Caco-2 (cell line): ENCODE data around the gene TIFAB. TPM values are rescaled to one million over a fixed set of nuclear protein-coding genes. Genes with fewer than 3 reads are reported as not detected.

Experiments used
- BruUV-seq: library from RNA; stranded (reverse); fragments of 400-500 nt; replicated peaks from 2 replicates; lab custom pipeline; 2021; lab: Mats Ljungman, UMichigan
- CTCF ChIA-PET: fragments of 300-600 bp; sonication (Branson Sonifier 250); formaldehyde crosslinking; loops from one replicate; lab custom pipeline; 2022; ENCODE audit warnings: antibody characterized with exemption; lab: Charles Lee
- POLR2A ChIA-PET: fragments of 300-600 bp; sonication (Branson Sonifier 250); formaldehyde crosslinking; loops from one replicate; lab custom pipeline; 2022; ENCODE audit warnings: antibody characterized with exemption; lab: Charles Lee
- DNase-seq, 2 experiments: peaks; one replicate each; pipeline versions ENCODE4 v3.0.0 to v3.0.0-alpha.2; 2020 to 2022
- H3K27me3 ChIP-seq: replicated peaks from 2 replicates; pipeline ENCODE4 v1.6.0; 2011; ENCODE audit warnings: low read length; ENCODE audit not compliant: control insufficient read depth, insufficient read depth
- H3K36me3 ChIP-seq: 2 replicates; pipeline ENCODE4 v1.5.1; 2011; ENCODE audit warnings: low read length; ENCODE audit not compliant: control insufficient read depth, insufficient read depth
- H3K4me1 ChIP-seq: fragments of 250-450 bp; sonication (Bioruptor Pico); 2 replicates; pipeline ENCODE4 v1.5.1; 2020; ENCODE audit warnings: mild to moderate bottlenecking
- H3K4me3 ChIP-seq: 2 replicates; pipeline ENCODE4 v1.5.1; 2011; ENCODE audit warnings: low read depth, mild to moderate bottlenecking, control low read depth, low read length
- H3K9me3 ChIP-seq: fragments of 250-450 bp; sonication (Bioruptor Pico); 2 replicates; pipeline ENCODE4 v1.5.1; 2020; ENCODE audit warnings: mild to moderate bottlenecking, moderate library complexity
- H3K27ac Mint-ChIP-seq: one replicate; pipeline ENCODE4 v1.8.0; 2022; ENCODE audit warnings: mixed read lengths; ENCODE audit not compliant: unreplicated experiment
- H3K27me3 Mint-ChIP-seq: one replicate; pipeline ENCODE4 v1.8.0; 2022; ENCODE audit warnings: mixed read lengths; ENCODE audit not compliant: insufficient read depth, unreplicated experiment
- H3K36me3 Mint-ChIP-seq: one replicate; pipeline ENCODE4 v1.8.0; 2022; ENCODE audit warnings: mild to moderate bottlenecking, mixed read lengths; ENCODE audit not compliant: insufficient read depth, unreplicated experiment
- H3K4me1 Mint-ChIP-seq: one replicate; pipeline ENCODE4 v1.8.0; 2022; ENCODE audit warnings: low read depth, mixed read lengths; ENCODE audit not compliant: unreplicated experiment
- H3K4me3 Mint-ChIP-seq: one replicate; pipeline ENCODE4 v1.8.0; 2022; ENCODE audit warnings: mild to moderate bottlenecking, moderate library complexity, mixed read lengths; ENCODE audit not compliant: unreplicated experiment
- H3K9me3 Mint-ChIP-seq: one replicate; pipeline ENCODE4 v1.8.0; 2022; ENCODE audit warnings: mixed read lengths; ENCODE audit not compliant: unreplicated experiment
- intact Hi-C: fragments of 100-400 bp; cut with micrococcal nuclease; formaldehyde crosslinking; loops from one replicate; pipeline ENCODE4 v1.10.0; 2022; ENCODE audit not compliant: unreplicated experiment
- total RNA-seq: library from RNA; stranded (reverse); gene quantifications from 2 replicates; pipeline ENCODE4 v1.2.3, GENCODE V29; 2022
- TF ChIP-seq, protein P1 (sequence below), 2 experiments: fragments of 200-600 bp in 1 of 2; IDR thresholded peaks; 1 replicate in 1 of 2; 2 replicates in 1 of 2; pipeline versions ENCODE4 v1.5.1 to v1.8.0; 2011 to 2022; ENCODE audit warnings: antibody characterized with exemption in 1 of 2, control low read depth in 1 of 2, inconsistent platforms in 1 of 2, low read depth in 1 of 2, low read length in 1 of 2, mild to moderate bottlenecking in 1 of 2, moderate library complexity in 1 of 2; ENCODE audit not compliant: insufficient read depth in 1 of 2, severe bottlenecking in 1 of 2, unreplicated experiment in 1 of 2

Gene TIFAB
- total RNA-seq, 1 experiment from 2014 or later, result not detected

DNA sequence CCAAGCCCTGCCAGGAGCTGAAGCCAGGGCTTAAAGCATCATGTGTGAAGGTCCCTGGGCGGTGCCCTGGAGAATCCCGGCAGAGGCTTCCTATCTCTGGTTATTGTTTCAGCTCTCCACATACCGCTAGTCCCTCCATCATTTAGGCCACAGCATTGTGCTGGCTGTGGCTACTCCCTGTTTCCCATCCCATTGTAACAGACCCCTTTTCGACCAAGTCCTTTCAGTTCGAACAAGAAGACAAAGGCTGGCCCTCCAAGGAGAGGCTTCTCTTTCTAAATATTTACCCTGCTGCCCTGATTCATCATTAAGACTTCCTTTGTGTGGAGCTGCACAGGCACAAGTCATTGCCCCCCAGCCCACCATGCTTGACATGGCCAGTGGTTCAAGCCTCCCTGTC, 42.0 kb upstream of the TIFAB start:
- no peak overlapping the region for H3K4me3 ChIP-seq
- DNase-seq, result no peak
- BruUV-seq, result no TSS peak
- peaks cover 41% of the 10 kb centered on the region for H3K4me1 ChIP-seq
- H3K36me3 ChIP-seq, result no peaks in the 10 kb centered on the region
- no peaks in the 10 kb centered on the region for H3K9me3 ChIP-seq
- H3K4me3 Mint-ChIP-seq, result no peak overlapping the region
- no peaks in the 10 kb centered on the region for H3K27me3 ChIP-seq
- no peaks in the 10 kb centered on the region for H3K9me3 Mint-ChIP-seq
- intact Hi-C loops, result no loop called here
- TF ChIP-seq, protein P1, sequence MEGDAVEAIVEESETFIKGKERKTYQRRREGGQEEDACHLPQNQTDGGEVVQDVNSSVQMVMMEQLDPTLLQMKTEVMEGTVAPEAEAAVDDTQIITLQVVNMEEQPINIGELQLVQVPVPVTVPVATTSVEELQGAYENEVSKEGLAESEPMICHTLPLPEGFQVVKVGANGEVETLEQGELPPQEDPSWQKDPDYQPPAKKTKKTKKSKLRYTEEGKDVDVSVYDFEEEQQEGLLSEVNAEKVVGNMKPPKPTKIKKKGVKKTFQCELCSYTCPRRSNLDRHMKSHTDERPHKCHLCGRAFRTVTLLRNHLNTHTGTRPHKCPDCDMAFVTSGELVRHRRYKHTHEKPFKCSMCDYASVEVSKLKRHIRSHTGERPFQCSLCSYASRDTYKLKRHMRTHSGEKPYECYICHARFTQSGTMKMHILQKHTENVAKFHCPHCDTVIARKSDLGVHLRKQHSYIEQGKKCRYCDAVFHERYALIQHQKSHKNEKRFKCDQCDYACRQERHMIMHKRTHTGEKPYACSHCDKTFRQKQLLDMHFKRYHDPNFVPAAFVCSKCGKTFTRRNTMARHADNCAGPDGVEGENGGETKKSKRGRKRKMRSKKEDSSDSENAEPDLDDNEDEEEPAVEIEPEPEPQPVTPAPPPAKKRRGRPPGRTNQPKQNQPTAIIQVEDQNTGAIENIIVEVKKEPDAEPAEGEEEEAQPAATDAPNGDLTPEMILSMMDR (IDR thresholded peaks at IDR 0.05; ENCODE audit: insufficient read depth in 1 of 2, low read depth in 1 of 2, low read length in 1 of 2, severe bottlenecking in 1 of 2, unreplicated experiment in 1 of 2), result no peak
- ChIA-PET CTCF (interaction anchor here (1.2 kb wide), 1 partner anchor 28 kb away, joined by 4 read pairs; no protein-coding TSS in a partner anchor), POLR2A (no interaction called here)
- no peak overlapping the region for H3K27ac Mint-ChIP-seq
- H3K4me1 Mint-ChIP-seq, result peaks cover 35% of the 10 kb centered on the region
- H3K36me3 Mint-ChIP-seq, result no peaks in the 10 kb centered on the region
- H3K27me3 Mint-ChIP-seq, result no peaks in the 10 kb centered on the region

DNA sequence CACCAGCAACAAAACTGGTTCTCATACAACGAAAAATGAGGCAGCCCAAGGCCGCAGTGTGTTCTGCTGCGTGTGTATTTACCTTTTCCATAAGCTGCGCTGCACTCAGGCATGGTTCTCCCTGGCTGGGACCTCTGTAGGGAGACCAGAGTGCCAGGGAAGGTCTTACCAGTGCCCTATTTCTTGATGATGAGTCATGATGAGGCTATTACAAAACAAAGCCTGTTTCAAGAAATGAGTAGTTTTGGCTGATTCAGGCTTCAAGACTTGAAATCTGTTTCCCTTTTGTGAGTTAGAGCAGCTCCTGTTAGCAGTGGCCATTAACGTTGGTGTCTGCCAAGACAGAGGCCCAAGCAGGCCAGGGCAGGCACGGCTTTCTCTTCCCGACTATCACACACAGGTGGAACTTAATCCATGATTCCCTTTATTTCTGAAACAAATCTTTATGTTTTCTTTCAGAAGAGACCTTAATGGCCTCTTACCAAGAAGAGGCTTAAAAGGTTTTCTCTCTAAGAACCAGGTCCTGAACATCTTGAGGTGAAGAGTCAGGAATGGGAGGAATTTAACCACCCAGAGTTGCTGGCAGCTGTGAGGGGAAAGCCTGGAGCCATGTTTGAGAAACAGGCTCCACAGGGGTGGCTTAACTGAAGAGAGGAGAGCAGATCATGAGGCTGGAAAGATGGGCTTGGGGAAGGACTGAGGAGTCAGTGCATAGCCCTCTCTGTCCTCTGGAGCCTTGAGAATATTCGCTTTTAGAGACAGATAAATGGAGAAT, 41.4 kb upstream of the TIFAB start:
- Histone ChIP-seq H3K4me1 (peaks cover 42% of the 10 kb centered on the region), H3K27me3 (no peaks in the 10 kb centered on the region), H3K36me3 (no peaks in the 10 kb centered on the region), H3K4me3 (no peak overlapping the region), H3K9me3 (no peaks in the 10 kb centered on the region)
- no peaks in the 10 kb centered on the region for H3K27me3 Mint-ChIP-seq
- no peak for DNase-seq
- intact Hi-C loops, result no loop called here
- no peaks in the 10 kb centered on the region for H3K9me3 Mint-ChIP-seq
- BruUV-seq, result no TSS peak
- no peak overlapping the region for H3K27ac Mint-ChIP-seq
- H3K36me3 Mint-ChIP-seq, result no peaks in the 10 kb centered on the region
- H3K4me1 Mint-ChIP-seq, result peaks cover 30% of the 10 kb centered on the region
- CTCF ChIA-PET, result no interaction called here
- no peak overlapping the region for H3K4me3 Mint-ChIP-seq
- TF ChIP-seq, protein P1 (IDR thresholded peaks at IDR 0.05; ENCODE audit: insufficient read depth in 1 of 2, low read depth in 1 of 2, low read length in 1 of 2, severe bottlenecking in 1 of 2, unreplicated experiment in 1 of 2), result no peak
- POLR2A ChIA-PET, result no interaction called here

DNA sequence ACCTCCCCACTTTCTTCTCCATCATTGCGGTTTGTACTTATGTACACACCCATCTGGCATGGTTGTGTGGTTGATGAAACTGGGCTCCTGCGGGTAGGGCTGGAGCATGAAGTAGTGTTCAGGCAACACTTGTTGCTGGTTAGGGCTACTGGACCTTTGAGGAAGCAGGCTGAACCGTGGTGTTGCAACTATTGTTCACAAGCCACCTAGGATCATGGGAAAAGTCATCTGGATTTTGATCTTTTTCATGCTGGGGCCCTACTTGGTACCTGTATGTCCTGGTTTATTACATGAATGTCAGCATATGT, 40.1 kb upstream of the TIFAB start:
- H3K36me3 Mint-ChIP-seq, result no peaks in the 10 kb centered on the region
- peak overlapping the region; percentile 72 for H3K4me3 Mint-ChIP-seq
- Histone ChIP-seq H3K27me3 (no peaks in the 10 kb centered on the region), H3K9me3 (no peaks in the 10 kb centered on the region), H3K36me3 (no peaks in the 10 kb centered on the region), H3K4me3 (no peak overlapping the region), H3K4me1 (peaks cover 44% of the 10 kb centered on the region)
- H3K9me3 Mint-ChIP-seq, result no peaks in the 10 kb centered on the region
- no TSS peak for BruUV-seq
- no peaks in the 10 kb centered on the region for H3K27me3 Mint-ChIP-seq
- DNase-seq, result no peak
- CTCF ChIA-PET, result interaction anchor here (1.2 to 1.5 kb wide), 3 partner anchors 26 to 62 kb away, joined by 4 to 5 read pairs (median 5); no protein-coding TSS in a partner anchor
- intact Hi-C loops, result no loop called here
- H3K27ac Mint-ChIP-seq, result no peak overlapping the region
- POLR2A ChIA-PET, result no interaction called here
- TF ChIP-seq, protein P1 (IDR thresholded peaks at IDR 0.05; ENCODE audit: insufficient read depth in 1 of 2, low read depth in 1 of 2, low read length in 1 of 2, severe bottlenecking in 1 of 2, unreplicated experiment in 1 of 2), result no peak
- peaks cover 42% of the 10 kb centered on the region for H3K4me1 Mint-ChIP-seq
